NT2/D1 (cell line): Measurements from ENCODE around the gene LGSN.

ENCODE experiments used
- SUZ12 ChIP-seq: IDR thresholded peaks from 2 replicates; pipeline ENCODE4 v1.6.1; 2011; ENCODE audit not compliant: insufficient read length, insufficient read depth; ENCODE audit errors: extremely low read depth
- YY1 ChIP-seq: IDR thresholded peaks from 2 replicates; pipeline ENCODE4 v1.6.1; 2011; ENCODE audit not compliant: insufficient read length, insufficient read depth
- ZNF274 ChIP-seq: IDR thresholded peaks from 2 replicates; pipeline ENCODE4 v1.6.1; 2011; ENCODE audit warnings: mild to moderate bottlenecking, low read depth, low read length

GRCh38 chr6:63340351-63340750, 20.6 kb upstream of the LGSN start:
- no peak for TF ChIP-seq SUZ12
- TF ChIP-seq YY1, result no peak
- TF ChIP-seq ZNF274, result no peak
